ENCODE data around the gene SH3BP1.
"Not testable (repeated sequence)": the region's sequence is repeated elsewhere in the genome, so short reads cannot be mapped to it uniquely, and the experiment has no call there.

SH3BP1 gene

DNA sequence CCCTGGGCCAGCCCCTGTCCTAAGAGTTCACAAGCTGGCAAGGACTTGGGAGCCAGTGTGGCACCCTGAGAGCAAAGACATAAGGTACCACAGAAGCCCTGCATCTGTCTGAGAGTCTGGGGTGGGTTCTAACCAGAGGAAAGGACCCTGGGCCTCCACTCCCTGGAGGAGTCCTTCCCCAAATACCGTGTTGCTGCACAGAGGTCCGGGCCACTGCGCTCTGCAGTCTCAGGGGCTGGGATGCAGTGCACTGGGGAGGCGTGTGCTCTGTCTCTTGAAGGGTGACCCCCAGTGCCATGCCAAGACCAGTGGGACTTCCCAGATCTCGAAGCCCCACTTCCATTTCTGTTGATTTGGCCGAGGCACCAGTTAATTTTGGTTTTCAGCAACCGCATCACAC lies 4.3 kb upstream of the SH3BP1 start:
- DNase-seq, result no peak

DNA sequence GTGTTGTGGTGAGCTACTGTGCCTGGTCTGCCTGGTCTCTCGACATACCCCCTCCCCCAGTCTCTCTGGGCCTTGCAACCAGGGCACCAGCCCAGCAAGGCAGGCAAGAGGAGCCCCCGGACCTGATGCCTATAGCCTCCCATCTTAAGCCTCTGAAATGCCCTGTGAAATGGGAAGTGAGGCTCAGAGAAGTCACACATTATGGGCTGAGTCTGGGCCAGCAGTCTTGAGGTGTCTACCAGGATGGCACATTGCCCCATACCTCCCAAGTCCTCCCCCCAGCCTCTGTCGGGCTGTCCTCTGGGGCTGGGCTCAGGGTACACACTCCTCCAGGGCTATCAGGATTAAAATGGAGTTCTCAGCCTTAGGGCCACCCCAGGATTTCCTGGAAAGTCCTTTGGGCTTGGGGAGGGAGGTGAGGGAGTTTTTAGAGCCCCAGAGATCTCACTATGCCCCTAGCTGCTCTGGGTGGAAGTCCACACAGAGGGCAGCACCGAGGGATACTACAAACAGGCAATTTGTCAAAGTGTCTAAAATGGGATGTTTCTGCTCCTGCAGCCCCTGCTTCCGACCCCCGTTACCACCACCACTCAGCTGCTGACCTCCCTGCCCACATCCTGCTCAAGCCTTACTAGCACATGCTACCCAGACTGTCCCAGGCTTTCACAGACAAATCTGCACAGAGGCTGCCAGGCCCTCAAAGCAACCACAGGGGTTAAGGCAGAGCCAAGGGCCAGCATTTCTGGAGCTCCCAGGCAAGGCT lies 3.1 kb upstream of the SH3BP1 start:
- DNase-seq, result no peak

DNA sequence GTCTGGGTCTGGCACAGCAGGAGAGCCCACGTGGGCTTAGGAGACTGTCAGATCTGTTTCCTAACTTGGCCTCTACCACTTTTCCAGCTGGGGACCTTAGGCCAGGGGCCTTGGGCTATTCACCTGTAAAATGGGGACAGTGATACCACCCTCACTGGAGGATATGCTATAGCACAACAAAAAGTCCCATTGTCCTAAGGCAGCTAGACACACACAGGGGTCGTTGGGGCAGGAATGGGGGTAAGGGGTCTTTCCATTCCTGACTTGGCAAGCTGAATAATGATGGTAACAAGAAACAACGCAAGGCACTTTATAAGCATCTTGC lies 2.6 kb upstream of the SH3BP1 start:
- DNase-seq, result no peak

DNA sequence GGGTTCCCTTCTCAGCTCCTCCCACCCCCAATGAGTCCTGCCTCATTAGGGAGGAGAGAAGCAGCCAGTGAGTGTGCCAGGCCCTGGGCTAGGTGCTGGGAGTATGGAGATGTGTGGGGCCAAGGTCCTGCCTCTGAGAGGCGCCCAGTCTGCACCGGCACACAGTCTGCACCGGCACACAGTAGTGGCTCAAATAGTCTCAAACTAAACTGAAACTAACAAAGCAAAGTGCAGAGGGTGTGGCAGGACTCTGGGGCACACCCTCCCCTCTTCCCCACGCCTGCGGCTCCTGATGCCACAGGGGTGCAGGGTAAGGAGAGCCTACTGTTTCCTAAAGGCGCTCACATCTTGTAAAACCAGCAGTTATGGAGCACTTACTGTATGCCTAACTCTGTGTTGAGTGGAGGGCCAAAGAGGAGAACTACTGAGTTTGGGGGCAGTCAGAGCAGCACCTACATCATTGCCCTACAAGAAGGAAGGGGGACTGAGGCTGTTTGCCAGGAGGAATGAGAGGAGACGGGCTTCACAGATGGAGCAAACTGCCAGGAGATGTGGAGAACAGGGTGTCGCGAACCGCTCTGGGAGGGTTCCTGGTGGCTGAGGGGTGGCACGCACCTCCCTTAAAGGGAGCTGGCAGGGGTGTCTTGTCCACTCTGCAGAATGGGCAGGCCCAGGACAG lies 939 bp upstream of the SH3BP1 start:
- DNase-seq, result no peak

DNA sequence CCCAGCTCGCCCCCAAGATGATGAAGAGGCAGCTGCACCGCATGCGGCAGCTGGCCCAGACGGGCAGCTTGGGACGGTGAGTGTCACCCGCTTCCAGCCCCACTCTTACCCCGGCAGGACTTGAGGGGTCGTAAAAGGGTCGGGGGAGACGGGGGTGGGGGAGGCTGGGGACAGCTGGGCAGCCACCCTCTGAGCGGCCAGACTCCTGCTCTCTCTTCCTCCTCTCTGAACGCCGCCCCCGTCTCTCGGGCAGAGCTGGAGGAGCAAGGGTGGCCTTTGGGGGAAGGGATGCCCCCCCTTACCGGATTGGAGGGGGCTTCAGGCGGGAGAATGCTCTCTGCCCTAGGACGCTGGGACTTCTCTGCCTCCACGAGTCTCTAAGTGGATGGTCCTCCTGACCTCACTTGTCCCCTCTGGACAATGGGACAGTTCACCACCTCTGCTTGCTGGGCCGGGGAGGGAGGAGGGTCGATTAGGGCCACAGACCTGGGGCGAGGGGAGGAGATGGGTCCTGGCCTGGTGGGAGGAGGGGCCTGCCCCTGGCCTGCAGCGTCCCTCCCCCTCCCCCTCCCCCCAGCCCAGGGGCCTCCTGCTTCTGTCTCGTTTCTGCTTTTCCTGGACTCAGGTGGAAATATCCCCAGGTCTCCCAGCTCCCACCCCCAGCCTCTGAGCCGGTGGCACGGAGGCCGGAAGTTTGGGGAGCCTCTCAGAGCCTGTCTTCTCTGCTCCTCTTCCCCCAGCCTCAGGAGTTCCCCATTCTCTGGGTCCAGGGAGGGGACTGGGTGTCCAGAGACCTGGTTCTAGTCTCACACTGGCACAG lies 512 bp downstream of the SH3BP1 start:
- no peak for DNase-seq

DNA sequence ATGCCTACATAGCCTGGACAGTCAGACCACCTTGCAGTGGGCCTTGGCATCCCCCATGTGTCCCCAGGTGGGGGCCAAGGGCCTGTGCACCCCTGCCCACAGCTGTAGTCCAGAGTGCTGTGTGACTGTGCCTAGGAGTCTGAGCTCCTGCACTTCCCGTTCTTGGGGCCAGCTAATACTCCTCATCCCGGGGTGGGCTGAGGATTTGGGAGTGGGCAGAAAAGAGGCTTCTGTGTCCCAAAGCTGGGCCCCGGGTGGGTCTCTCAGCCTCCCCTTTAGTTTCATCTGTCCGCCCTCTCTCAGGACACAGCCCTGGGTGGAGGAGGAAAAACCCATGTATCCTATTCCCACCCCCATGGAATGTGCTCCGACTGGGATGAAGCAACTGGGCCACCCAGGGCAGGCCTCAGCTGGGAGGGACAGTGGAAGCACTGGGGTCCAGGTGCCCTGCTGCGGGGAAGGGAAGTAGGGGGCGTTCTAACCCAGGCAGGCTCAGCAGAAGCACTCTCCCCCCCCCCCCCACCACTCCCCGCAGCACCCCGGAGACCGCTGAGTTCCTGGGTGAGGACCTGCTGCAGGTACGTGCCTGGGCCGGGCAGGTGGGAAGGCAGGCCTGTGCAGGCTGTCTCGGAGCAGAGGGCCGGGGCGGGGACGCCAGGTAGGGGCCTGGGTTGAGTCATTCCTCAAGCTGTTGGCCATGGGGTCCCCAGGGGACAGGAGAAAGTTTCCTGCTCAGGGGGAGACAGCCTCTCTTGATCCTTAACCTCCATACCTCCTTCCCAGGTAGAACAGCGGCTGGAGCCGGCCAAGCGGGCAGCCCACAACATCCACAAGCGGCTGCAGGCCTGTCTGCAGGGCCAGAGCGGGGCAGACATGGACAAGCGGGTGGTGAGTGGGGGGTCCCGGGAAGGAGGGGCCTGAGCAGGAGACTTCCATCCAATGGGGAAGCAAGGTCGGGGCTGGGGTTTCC lies 1.4 kb downstream of the SH3BP1 start:
- DNase-seq, result no peak

DNA sequence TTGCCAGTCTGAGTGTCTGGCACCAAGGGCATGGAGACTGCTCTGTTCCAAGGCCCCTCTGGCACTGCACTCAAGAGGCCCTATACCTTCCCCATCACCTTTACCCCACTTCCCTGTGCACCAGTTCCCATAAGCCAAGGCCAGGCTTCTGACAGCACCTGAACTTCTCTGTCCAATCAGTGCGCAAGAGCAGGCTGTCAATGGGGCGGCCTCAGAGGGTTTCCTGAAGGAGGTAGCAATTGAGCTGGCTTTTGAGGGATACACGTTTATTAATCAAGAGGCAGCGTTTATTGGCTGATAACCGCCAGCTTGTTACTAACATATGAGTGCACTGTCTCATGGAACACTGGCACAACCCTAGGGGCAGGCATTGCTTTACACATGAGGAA lies 2.1 kb downstream of the SH3BP1 start:
- no peak for DNase-seq

DNA sequence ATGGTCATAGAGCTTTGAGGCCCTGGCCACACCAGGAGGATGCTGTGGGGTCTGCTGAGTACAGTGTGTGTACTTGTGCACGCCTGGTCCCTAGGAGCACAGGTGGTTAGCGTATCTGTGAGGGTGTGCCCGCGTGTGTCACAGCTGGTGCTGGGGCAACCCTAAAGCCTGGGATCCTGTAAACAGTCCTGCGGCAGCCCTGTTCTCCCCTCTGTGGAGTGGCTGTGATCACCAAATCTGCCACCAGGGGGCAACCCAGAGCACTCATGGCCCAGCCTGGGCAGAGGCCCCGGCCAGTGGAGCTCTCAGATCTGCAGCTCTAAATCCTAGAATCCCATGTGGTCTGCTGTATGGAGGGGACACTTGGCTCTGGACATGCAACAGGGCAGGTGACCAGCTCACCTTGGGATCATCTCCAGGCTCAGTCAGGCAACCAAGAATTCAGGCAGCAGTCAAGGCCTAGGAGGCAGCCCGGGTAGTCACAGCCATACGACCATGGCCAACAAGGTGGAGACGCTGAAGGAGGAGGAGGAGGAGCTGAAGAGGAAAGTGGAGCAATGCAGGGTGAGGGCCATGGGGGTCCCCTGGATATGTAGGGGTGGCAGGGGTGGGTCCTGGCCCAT lies 3.9 kb downstream of the SH3BP1 start:
- DNase-seq, result peak; percentile 15

DNA sequence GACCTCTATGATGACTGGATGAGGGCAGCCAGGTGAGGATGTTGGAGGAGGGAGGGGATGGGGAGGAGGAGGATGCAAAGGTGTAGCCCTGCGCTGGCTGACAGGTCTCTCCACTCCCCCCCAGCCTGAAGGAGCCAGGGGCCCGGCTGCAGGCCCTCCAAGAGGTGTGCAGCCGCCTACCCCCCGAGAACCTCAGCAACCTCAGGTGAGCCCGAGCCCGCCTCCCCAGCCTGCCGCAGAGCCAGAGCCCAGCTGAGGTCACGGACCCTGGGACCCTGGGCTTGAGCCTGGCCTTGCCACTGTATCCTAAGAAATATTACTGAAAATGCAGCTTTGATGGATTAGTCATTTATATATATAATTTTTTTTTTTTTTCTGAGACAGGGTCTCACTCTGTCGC lies 7.8 kb downstream of the SH3BP1 start:
- DNase-seq, result no peak

DNA sequence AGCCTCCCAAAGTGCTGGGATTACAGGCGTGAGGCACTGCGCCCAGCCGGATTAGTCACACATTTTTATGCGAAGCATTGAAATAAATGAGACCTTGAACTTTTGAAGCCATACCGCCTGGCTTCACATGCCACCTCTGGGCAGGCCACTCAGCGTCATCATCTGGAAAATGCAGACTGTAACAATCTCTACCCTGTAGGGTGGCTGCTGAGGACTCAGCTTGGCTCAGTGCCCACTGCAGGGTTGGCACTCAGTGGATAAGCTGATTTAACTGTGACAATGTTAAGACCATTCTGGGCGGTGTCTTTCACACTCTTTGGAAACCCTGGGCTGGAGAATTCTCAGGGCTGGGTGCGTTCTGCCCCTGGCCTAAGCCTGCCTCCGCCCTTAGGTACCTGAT lies 8.5 kb downstream of the SH3BP1 start:
- no peak for DNase-seq

DNA sequence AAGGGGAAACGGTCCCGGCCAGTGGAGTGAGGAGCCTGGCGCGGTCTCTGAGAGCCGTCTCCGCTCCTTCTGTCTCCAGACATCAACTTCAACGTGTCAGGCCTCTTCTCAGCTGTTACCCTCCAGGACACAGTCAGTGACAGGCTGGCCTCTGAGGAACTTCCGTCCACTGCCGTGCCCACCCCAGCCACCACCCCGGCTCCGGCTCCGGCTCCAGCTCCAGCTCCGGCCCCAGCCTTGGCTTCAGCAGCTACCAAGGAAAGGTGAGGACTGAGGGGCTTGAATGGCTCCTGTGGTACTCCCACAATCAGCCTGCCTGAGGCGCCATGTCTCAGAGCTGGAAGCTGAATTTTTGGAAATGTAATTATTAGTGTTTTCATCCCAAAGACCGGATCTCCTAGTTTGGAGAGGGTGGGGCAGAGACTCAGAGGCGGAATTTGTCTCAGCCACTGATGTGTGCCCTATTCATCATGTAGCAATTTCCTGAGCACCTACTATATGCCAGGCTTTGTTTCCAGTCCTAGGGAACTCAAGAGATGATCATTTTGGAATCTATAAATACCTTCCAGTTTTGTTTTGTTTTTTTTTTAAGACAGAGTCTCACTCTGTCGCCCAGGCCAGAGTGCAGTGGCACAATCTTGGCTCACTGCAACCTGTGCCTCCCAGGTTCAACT lies 11.1 kb downstream of the SH3BP1 start:
- DNase-seq, result no peak

DNA sequence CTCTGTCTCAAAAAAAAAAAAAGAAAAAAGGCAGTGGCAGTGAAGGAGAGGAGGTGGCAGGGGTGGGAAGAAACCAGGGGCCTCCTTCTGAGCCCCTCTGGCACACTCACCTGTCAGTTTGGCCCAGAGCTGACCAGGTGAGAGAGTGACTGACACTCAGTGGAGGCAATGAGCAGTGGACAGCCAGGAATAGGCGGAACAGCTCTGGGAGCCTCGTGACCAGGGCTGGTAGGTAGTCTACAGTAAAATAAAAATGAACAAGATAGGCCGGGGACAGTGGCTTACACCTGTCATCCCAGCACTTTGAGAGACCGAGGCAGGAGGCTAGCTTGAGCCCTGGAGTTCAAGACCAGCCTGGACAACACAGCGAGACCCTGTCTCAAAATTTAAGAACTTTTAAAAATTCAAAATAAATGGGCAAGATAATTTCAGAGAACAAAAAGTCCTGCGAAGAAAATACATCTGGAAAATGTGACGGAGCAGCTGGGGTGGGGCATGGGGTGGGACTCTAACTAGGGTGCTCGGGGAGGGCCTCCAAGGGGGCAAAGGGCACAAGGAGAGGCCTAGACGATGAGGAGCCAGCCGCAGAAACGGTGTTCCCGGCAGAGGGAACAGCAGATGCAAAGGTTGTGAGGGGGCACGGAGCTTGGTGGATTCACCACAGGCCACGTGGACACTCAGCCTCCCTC lies 15.2 kb downstream of the SH3BP1 start:
- DNase-seq, result no peak

DNA sequence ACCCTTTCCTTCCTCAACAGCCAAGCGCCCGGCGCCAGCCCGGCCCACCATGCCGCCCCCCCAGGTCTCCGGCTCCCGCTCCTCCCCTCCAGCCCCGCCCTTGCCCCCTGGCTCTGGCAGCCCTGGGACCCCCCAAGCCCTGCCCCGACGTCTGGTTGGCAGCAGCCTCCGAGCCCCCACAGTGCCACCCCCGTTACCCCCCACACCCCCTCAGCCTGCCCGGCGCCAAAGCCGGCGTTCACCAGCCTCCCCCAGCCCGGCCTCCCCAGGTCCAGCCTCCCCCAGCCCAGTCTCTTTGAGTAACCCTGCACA lies 15.7 kb downstream of the SH3BP1 start:
- DNase-seq, result no peak

DNA sequence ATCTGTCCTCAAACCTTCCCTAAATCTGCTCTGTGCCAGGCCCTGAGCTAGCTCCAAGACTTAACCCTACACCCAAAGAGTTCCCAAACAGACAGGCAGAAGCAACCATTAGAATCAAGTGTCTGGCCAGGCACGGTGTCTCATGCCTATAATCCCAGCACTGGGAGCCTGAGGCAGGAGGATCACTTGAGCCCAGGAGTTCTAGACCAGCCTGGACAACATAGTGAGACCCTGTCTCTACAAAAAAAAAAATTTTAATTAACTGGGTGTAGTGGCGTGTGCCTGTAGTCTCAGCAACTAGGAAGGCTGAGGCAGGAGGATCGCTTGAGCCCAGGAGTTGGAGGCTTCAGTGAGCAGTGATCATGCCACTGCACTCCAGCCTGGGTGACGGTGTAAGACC lies 17.1 kb downstream of the SH3BP1 start:
- DNase-seq, result not testable (repeated sequence)

DNA sequence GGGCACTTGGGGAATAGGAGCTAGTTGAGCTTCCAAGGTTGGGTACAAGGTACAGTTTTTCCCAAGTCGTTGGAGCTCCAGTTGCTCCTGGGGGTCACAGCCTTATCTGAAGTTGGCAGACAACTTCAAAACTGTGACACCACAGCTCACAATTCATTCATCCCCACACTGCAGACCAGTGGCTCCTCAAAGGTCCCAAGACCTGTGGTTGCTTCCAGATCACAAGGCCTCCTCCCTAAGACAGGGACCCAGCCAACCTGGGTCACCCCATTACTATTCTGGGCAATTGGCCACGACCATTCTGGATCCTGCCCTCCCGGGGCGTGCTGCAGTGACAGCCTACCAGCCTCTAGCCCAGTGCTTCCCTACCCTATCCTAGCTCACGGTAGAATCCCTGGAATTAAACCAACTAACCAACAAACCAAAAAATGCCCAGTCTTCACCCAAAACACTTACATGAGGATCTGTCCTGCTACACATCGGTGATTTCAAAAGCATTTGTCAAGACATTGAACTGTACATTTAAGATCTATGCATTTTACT lies 18.2 kb downstream of the SH3BP1 start:
- no peak for DNase-seq

DNA sequence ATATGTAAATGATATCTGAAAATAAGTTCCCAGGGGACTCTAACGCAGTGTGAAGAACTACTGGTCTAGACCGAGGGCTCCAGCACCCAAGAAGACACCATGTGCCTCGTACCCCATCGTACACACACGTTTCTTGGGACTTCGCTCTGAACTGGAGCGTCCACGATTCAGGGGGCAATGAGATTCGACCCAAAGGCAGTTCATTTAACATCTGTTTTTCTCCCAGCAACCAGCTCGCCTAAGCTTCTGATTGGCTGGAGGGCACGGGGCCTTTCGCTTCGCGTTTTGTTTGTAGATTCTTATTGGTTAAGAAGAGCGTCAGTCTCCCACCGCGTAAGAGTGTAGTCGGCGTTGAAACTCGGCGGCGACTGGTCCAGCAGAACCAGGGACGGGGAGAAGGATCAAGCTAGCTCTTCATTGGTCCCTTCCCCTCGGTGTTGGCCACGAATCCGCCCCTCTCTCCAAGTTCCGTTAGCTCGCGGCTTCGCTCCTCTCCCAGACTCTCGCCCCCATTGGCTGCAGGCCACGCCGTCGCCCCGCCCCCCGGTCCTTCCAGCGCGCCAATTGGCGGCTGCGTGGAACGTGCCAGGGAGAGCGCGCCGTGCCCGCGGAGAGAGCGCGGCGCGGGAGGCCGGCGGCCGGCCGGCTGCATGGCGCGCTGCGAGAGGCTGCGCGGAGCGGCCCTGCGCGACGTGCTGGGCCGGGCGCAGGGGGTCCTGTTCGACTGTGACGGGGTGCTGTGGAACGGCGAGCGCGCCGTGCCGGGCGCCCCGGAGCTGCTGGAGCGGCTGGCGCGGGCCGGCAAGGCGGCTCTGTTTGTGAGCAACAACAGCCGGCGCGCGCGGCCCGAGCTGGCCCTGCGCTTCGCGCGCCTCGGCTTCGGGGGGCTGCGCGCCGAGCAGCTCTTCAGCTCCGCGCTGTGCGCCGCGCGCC lies 18.9 kb downstream of the SH3BP1 start, which contains the start of gene PDXP:
PDXP (plus strand) TSS at position 591 of the 933 bp plus-strand sequence; CDS start at position 651, 60 bp downstream.
- peak; percentile 100 for DNase-seq

DNA sequence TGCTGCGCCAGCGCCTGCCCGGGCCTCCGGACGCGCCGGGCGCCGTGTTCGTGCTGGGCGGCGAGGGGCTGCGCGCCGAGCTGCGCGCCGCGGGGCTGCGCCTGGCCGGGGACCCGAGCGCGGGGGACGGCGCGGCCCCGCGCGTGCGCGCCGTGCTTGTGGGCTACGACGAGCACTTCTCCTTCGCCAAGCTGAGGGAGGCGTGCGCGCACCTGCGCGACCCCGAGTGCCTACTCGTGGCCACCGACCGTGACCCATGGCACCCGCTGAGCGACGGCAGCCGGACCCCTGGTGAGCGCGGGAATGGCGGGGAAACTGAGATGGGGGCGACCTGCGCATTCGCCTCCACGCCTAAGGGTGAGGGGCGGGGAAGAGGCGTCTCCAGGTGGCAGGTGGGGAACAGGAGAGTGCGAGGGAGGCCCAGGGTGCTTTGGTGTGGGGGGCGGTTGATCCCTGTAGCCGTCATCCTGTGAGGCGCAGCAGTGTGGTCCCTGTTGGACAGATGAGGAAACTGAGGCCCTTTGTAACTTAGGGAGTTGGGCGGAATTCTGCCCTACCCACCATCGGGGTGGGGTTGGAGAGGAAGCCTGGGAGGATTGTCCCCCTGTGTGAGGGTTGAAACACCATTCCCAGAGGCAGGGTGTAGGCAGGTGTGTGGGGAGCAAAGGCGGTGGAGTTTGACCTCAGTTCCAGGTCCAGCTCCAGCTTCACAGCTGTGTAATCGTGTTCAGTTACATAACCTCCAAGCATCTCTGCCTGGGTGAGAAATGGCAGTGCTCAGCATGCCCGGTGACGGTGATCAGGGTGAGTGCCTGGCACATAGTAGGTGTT lies 19.8 kb downstream of the SH3BP1 start:
- no peak for DNase-seq

DNA sequence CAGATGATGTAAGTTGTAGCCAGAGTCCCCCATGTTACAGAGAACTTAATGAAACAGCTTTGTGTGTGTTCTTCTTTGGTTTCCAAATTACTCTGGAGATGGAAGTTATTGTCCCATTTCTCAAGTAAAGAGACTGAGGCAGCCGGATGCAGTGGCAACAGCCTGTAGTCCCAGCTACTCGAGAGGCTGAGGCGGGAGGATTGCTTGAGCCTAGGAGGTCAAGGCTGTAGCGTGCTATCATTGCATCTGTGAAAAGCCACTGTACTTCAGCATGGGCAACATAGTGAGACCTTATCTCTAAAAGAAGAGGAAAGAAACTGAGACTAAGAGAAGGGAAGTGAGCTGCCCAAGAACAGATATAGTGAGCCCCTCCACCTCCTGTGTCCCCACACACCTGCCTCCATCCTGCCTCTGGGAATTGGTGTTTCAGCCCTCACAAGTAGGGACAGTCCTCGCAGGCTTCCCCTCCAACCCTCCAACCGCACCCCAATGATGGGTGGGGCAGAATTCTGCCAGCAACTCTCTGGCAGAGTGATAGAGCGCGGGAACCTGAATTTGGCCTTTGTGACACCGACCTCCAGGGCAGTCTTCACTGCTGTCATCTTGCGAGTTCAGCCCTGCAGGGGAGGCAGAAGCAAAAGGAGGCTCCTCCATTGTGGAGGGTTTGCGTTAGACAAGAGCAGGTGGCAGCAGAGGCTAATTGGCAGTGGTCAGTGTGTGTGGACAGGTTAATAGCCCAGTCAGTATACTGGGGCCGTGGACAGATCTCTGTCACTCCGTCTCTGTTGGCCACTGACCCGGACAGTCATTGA lies 20.6 kb downstream of the SH3BP1 start:
- no peak for DNase-seq
